ENCODE results near the gene KLHL26. TPM values are rescaled to one million over a fixed set of nuclear protein-coding genes. Genes with fewer than 3 reads are reported as not detected.

KLHL26 gene
- total and polyA plus RNA-seq, 2 of the 13 experiments (the other 11 are each of a cell fraction or from before 2014, with no cell fraction given) = 1.5 to 1.7 TPM

- TF ChIP-seq FOXO4 (CRISPR knock-in tag; conservative IDR thresholded peaks at IDR 0.05) = 0 out of 2 replicates have a peak, but pooled peaks have one; percentile 58
- 0 out of 2 replicates have a peak, but pooled peaks have one; percentile 25 for TF ChIP-seq AKAP8 (CRISPR knock-in tag; IDR thresholded peaks at IDR 0.05)
- TF ChIP-seq ZBTB33 (CRISPR knock-in tag; IDR thresholded peaks at IDR 0.05) = peak; percentile 69; the same call in 1 of the 2 replicates
- no peak for TF ChIP-seq MATR3 (CRISPR knock-in tag; IDR thresholded peaks at IDR 0.05)
- no peak for TF ChIP-seq GTF2F1 (IDR thresholded peaks at IDR 0.05; ENCODE audit: low read length)
- TF ChIP-seq RARA (CRISPR knock-in tag; IDR thresholded peaks at IDR 0.05) = peak; percentile 11; the same call in 1 of the 2 replicates
- TF ChIP-seq NONO (IDR thresholded peaks at IDR 0.05) = no peak
- 0 out of 2 replicates have a peak, but pooled peaks have one; percentile 45 for TF ChIP-seq NONO (CRISPR knock-in tag; conservative IDR thresholded peaks at IDR 0.05)
- no peak for TF ChIP-seq SMARCE1 (IDR thresholded peaks at IDR 0.05; ENCODE audit: borderline replicate concordance)
- TF ChIP-seq HDAC1 (CRISPR knock-in tag; IDR thresholded peaks at IDR 0.05) = peak; percentile 22; the same call in 1 of the 2 replicates
- TF ChIP-seq HDAC2 (CRISPR knock-in tag; IDR thresholded peaks at IDR 0.05) = 0 out of 2 replicates have a peak, but pooled peaks have one; percentile 20
- TF ChIP-seq ZNF207 (IDR thresholded peaks at IDR 0.05; ENCODE audit: borderline replicate concordance) = no peak
- TF ChIP-seq ZBTB10 (CRISPR knock-in tag; IDR thresholded peaks at IDR 0.05; ENCODE audit: borderline replicate concordance) = peak; percentile 38; the same call in 1 of the 2 replicates
- TF ChIP-seq ZFP91 (CRISPR knock-in tag; IDR thresholded peaks at IDR 0.05; ENCODE audit: borderline replicate concordance) = peak; percentile 50; the same call in 1 of the 2 replicates
- no peak for TF ChIP-seq EZH2 (conservative IDR thresholded peaks at IDR 0.05; ENCODE audit: low read depth, low read length)
- peak; percentile 73 for TF ChIP-seq ZFX (CRISPR knock-in tag; IDR thresholded peaks at IDR 0.05; ENCODE audit: low read depth)
- TF ChIP-seq ZNF598 (CRISPR knock-in tag; IDR thresholded peaks at IDR 0.05; ENCODE audit: borderline replicate concordance) = no peak
- TF ChIP-seq HMG20A (CRISPR knock-in tag; IDR thresholded peaks at IDR 0.05; ENCODE audit: borderline replicate concordance) = no peak
- TF ChIP-seq TOPORS (CRISPR knock-in tag; IDR thresholded peaks at IDR 0.05) = no peak
- no peak for TF ChIP-seq ZKSCAN1 (IDR thresholded peaks at IDR 0.05; ENCODE audit: low read length)
- peak; percentile 60 for TF ChIP-seq SAP130 (CRISPR knock-in tag; IDR thresholded peaks at IDR 0.05; ENCODE audit: low read depth)
- peak; percentile 14; the same call in 1 of the 2 replicates for TF ChIP-seq MED1 (CRISPR knock-in tag; IDR thresholded peaks at IDR 0.05)
- TF ChIP-seq SATB2 (CRISPR knock-in tag; IDR thresholded peaks at IDR 0.05) = no peak; the same call in 1 of the 2 replicates
- no peak for TF ChIP-seq ARID2 (CRISPR knock-in tag; IDR thresholded peaks at IDR 0.05; ENCODE audit: borderline replicate concordance)
Measured at GRCh38 chr19:18605546-18606280, 31.1 kb upstream of the KLHL26 start (continued).
